HG02642 (cell line): ENCODE measurements around the gene WNK1.
"Not testable (repeated sequence)": the region's sequence is repeated elsewhere in the genome, so short reads cannot be mapped to it uniquely, and the experiment has no call there.

ENCODE experiments used
- ATAC-seq: cut with Tn5 transposase; IDR thresholded peaks from one replicate; pipeline ENCODE4 v1.9.1; 2021; ENCODE audit warnings: mild to moderate bottlenecking; ENCODE audit not compliant: unreplicated experiment, poor library complexity

The WNK1 gene

GRCh38 chr12:739349-739748, 13.0 kb upstream of the WNK1 start:
- no peak for ATAC-seq

- ATAC-seq: no peak
These were observed 11.5 kb upstream of the WNK1 start for GRCh38 chr12:740921-741320.

GRCh38 chr12:749751-750270, 2.6 kb upstream of the WNK1 start:
- no peak for ATAC-seq

- no peak for ATAC-seq
These were observed 1.8 kb upstream of the WNK1 start for GRCh38 chr12:750366-751191.

GRCh38 chr12:751192-751998, 984 bp upstream of the WNK1 start:
- peak; percentile 44 for ATAC-seq

- ATAC-seq: peak; percentile 33
These were observed 574 bp downstream of the WNK1 start for GRCh38 chr12:752695-753610.

- ATAC-seq: peak; percentile 16
These were observed 1.5 kb downstream of the WNK1 start for GRCh38 chr12:753611-754472.

GRCh38 chr12:754473-754820, 2.1 kb downstream of the WNK1 start:
- no peak for ATAC-seq

GRCh38 chr12:754851-755562, 2.6 kb downstream of the WNK1 start:
- ATAC-seq: no peak

GRCh38 chr12:759628-760027, 7.2 kb downstream of the WNK1 start:
- ATAC-seq: no peak

GRCh38 chr12:761256-761655, 8.9 kb downstream of the WNK1 start:
- ATAC-seq: no peak

GRCh38 chr12:765840-766239, 13.5 kb downstream of the WNK1 start:
- ATAC-seq: no peak

GRCh38 chr12:768434-768833, 16.1 kb downstream of the WNK1 start:
- ATAC-seq: no peak

- no peak for ATAC-seq
These were observed 18.1 kb downstream of the WNK1 start for GRCh38 chr12:770479-770878.

- no peak for ATAC-seq
These were observed 19.8 kb downstream of the WNK1 start for GRCh38 chr12:772056-772697.

- no peak for ATAC-seq
These were observed 21.8 kb downstream of the WNK1 start for GRCh38 chr12:774051-774614.

- not testable (repeated sequence) for ATAC-seq
These were observed 23.8 kb downstream of the WNK1 start for GRCh38 chr12:775973-776771.
